MM.1S (cell line): ENCODE results near the gene CCR2.
"Not testable (repeated sequence)": the region's sequence is repeated elsewhere in the genome, so short reads cannot be mapped to it uniquely, and the experiment has no call there.

Experiments used
- DNase-seq: peaks from one replicate; pipeline ENCODE4 v3.0.0-alpha.2; 2015
- H2AFZ ChIP-seq: fragments of 300-600 bp; sonication (generic); 2 replicates; pipeline ENCODE4 v1.6.0; 2016; ENCODE audit warnings: antibody characterized with exemption, low read length
- H3F3A ChIP-seq: fragments of 300-600 bp; sonication (generic); 2 replicates; pipeline ENCODE4 v1.6.1; 2016; ENCODE audit warnings: mild to moderate bottlenecking, antibody characterized with exemption, low read length, moderate library complexity, mixed read lengths; ENCODE audit not compliant: insufficient read depth
- H3K27ac ChIP-seq: fragments of 300-600 bp; sonication (generic); 2 replicates; pipeline ENCODE4 v1.5.1; 2016; ENCODE audit warnings: mild to moderate bottlenecking, low read length
- H3K27me3 ChIP-seq: fragments of 300-600 bp; sonication (generic); replicated peaks from 2 replicates; pipeline ENCODE4 v1.6.0; 2016; ENCODE audit warnings: low read length; ENCODE audit not compliant: insufficient read depth
- H3K36me3 ChIP-seq: fragments of 300-600 bp; sonication (generic); replicated peaks from 2 replicates; pipeline ENCODE4 v1.6.1; 2016; ENCODE audit warnings: mild to moderate bottlenecking, low read length, mixed read lengths; ENCODE audit not compliant: insufficient read depth
- H3K4me1 ChIP-seq: fragments of 300-600 bp; sonication (generic); 2 replicates; pipeline ENCODE4 v1.6.1; 2016; ENCODE audit warnings: low read length, mixed read lengths
- H3K4me2 ChIP-seq: fragments of 300-600 bp; sonication (generic); 2 replicates; pipeline ENCODE4 v1.6.0; 2016; ENCODE audit warnings: low read depth, low read length
- H3K4me3 ChIP-seq: fragments of 300-600 bp; sonication (generic); 2 replicates; pipeline ENCODE4 v1.5.1; 2016; ENCODE audit warnings: low read length, mixed read lengths
- H3K79me2 ChIP-seq: fragments of 300-600 bp; sonication (generic); 2 replicates; pipeline ENCODE4 v1.6.1; 2016; ENCODE audit warnings: mixed run types, low read length, mixed read lengths
- H3K9ac ChIP-seq: fragments of 300-600 bp; sonication (generic); 2 replicates; pipeline ENCODE4 v1.6.1; 2016; ENCODE audit warnings: low read length, mixed read lengths
- H3K9me2 ChIP-seq: fragments of 300-600 bp; sonication (generic); replicated peaks from 2 replicates; pipeline ENCODE4 v1.6.1; 2016; ENCODE audit warnings: mild to moderate bottlenecking, low read length, mixed read lengths; ENCODE audit not compliant: insufficient read depth
- H3K9me3 ChIP-seq: fragments of 300-600 bp; sonication (generic); replicated peaks from 2 replicates; pipeline ENCODE4 v1.6.1; 2016; ENCODE audit warnings: mild to moderate bottlenecking, low read length, mixed read lengths; ENCODE audit not compliant: insufficient read depth
- H4K20me1 ChIP-seq: fragments of 300-600 bp; sonication (generic); 2 replicates; pipeline ENCODE4 v1.6.1; 2016; ENCODE audit warnings: mild to moderate bottlenecking, low read length, moderate library complexity, mixed read lengths; ENCODE audit not compliant: insufficient read depth
- CTCF ChIP-seq: fragments of 300-600 bp; sonication (generic); IDR thresholded peaks from 2 replicates; pipeline ENCODE4 v1.5.1; 2016; ENCODE audit warnings: antibody characterized with exemption, low read length, mixed read lengths
- EZH2 ChIP-seq: fragments of 300-600 bp; sonication (generic); optimal IDR thresholded peaks from 2 replicates; pipeline ENCODE3; 2017; ENCODE audit warnings: low read depth, mild to moderate bottlenecking, antibody characterized with exemption, low read length, mixed read lengths
- EZH2phosphoT487 ChIP-seq: fragments of 300-600 bp; sonication (generic); IDR thresholded peaks from 2 replicates; pipeline ENCODE4 v1.6.1; 2018; ENCODE audit warnings: antibody characterized with exemption, low read length

CCR2 gene

GRCh38 chr3:46383951-46384330 is 30.0 kb downstream of the CCR2 start:
- Histone ChIP-seq H3K27ac (peak overlapping the region; percentile 93), H3K9ac (peak overlapping the region; percentile 54; the same call in 1 of the 2 replicates), H2AFZ (peak overlapping the region; percentile 32; the same call in 1 of the 2 replicates), H3K27me3 (no peaks in the 10 kb centered on the region), H3K4me2 (peak overlapping the region; percentile 72), H4K20me1 (no peaks in the 10 kb centered on the region), H3K9me2 (no peaks in the 10 kb centered on the region), H3K4me3 (peak overlapping the region; percentile 17), H3K36me3 (no peaks in the 10 kb centered on the region), H3K79me2 (no peaks in the 10 kb centered on the region), H3F3A (peaks cover 52% of the 10 kb centered on the region), H3K9me3 (no peaks in the 10 kb centered on the region), H3K4me1 (peaks cover 68% of the 10 kb centered on the region)
- peak; percentile 72 for DNase-seq
- TF ChIP-seq EZH2 = no peak
- no peak for TF ChIP-seq CTCF
- TF ChIP-seq EZH2phosphoT487 = no peak

- Histone ChIP-seq H3K36me3 (no peaks in the 10 kb centered on the region), H4K20me1 (no peaks in the 10 kb centered on the region), H3F3A (peaks cover 41% of the 10 kb centered on the region), H3K27me3 (no peaks in the 10 kb centered on the region), H2AFZ (no peak overlapping the region), H3K9me3 (no peaks in the 10 kb centered on the region), H3K4me2 (peak overlapping the region; percentile 46), H3K27ac (peak overlapping the region; percentile 85), H3K4me1 (peaks cover 62% of the 10 kb centered on the region), H3K4me3 (no peak overlapping the region), H3K9ac (peak overlapping the region; percentile 44; the same call in 1 of the 2 replicates), H3K79me2 (no peaks in the 10 kb centered on the region), H3K9me2 (no peaks in the 10 kb centered on the region)
- no peak for TF ChIP-seq EZH2phosphoT487
- TF ChIP-seq EZH2 = no peak
- no peak for TF ChIP-seq CTCF
- DNase-seq = peak; percentile 92
These were observed 32.3 kb downstream of the CCR2 start for GRCh38 chr3:46386205-46386604.

GRCh38 chr3:46388847-46389246 is 34.9 kb downstream of the CCR2 start:
- not testable (repeated sequence) for H3K4me2 ChIP-seq, H3K4me3 ChIP-seq
- H3F3A ChIP-seq = peaks cover 32% of the 10 kb centered on the region

GRCh38 chr3:46389306-46389705 is 35.4 kb downstream of the CCR2 start:
- Histone ChIP-seq H3K4me3 (no peak overlapping the region), H3K36me3 (no peaks in the 10 kb centered on the region), H3K27me3 (no peaks in the 10 kb centered on the region), H3K9me2 (no peaks in the 10 kb centered on the region), H3K4me2 (no peak overlapping the region), H4K20me1 (no peaks in the 10 kb centered on the region), H3K4me1 (peaks cover 68% of the 10 kb centered on the region), H2AFZ (no peak overlapping the region), H3K27ac (no peak overlapping the region), H3F3A (peaks cover 32% of the 10 kb centered on the region), H3K9me3 (no peaks in the 10 kb centered on the region), H3K9ac (no peak overlapping the region), H3K79me2 (no peaks in the 10 kb centered on the region)
- TF ChIP-seq EZH2phosphoT487 (no peak), EZH2 (no peak), CTCF (no peak)
- DNase-seq = no peak

More at GRCh38 chr3:46388847-46389246, 34.9 kb downstream of the CCR2 start:
- H3K9me3 ChIP-seq, H3K36me3 ChIP-seq, H3K9me2 ChIP-seq, H4K20me1 ChIP-seq, H3K9ac ChIP-seq, DNase-seq, H3K79me2 ChIP-seq, H3K27ac ChIP-seq, H3K27me3 ChIP-seq, H2AFZ ChIP-seq: not testable (repeated sequence)
- peaks cover 68% of the 10 kb centered on the region for H3K4me1 ChIP-seq

- not testable (repeated sequence) for H3K9me2 ChIP-seq, H3K36me3 ChIP-seq, H3K27me3 ChIP-seq, H3K4me3 ChIP-seq, H4K20me1 ChIP-seq, H2AFZ ChIP-seq, H3K79me2 ChIP-seq, H3K9me3 ChIP-seq
- H3K4me2 ChIP-seq = peak overlapping the region; percentile 35; the same call in 1 of the 2 replicates
- peaks cover 70% of the 10 kb centered on the region for H3K4me1 ChIP-seq
- peaks cover 27% of the 10 kb centered on the region for H3F3A ChIP-seq
- DNase-seq = peak; percentile 87
- H3K27ac ChIP-seq = peak overlapping the region; percentile 69
- peak overlapping the region; percentile 30; the same call in 1 of the 2 replicates for H3K9ac ChIP-seq
These were observed 37.6 kb downstream of the CCR2 start for GRCh38 chr3:46391526-46391925.
